ENCODE measurements around the gene MAST4. TPM values are rescaled to one million over a fixed set of nuclear protein-coding genes. Genes with fewer than 3 reads are reported as not detected.

MAST4 gene
- total RNA-seq, 1 donor from 2014 or later, result 22.3 TPM

- Mint-ChIP-seq H3K4me3 (ENCODE audit: unreplicated experiment) (no peak overlapping the region), H3K36me3 (ENCODE audit: low read depth, unreplicated experiment) (no peaks in the 10 kb centered on the region), H3K27me3 (ENCODE audit: low read depth, unreplicated experiment) (no peaks in the 10 kb centered on the region), H3K9me3 (ENCODE audit: unreplicated experiment) (no peaks in the 10 kb centered on the region), H3K4me1 (ENCODE audit: low read depth, unreplicated experiment) (peaks cover 8% of the 10 kb centered on the region), H3K27ac (ENCODE audit: unreplicated experiment) (no peak overlapping the region)
- Histone ChIP-seq H3K27ac (ENCODE audit: low read depth, low read length) (no peak overlapping the region), H3K4me3 (ENCODE audit: insufficient read depth, low read depth, low read length) (no peak overlapping the region), H3K27me3 (ENCODE audit: insufficient read depth, low read length) (no peaks in the 10 kb centered on the region), H3K9ac (ENCODE audit: low read length) (no peak overlapping the region), H3K36me3 (ENCODE audit: insufficient read depth, low read length) (no peaks in the 10 kb centered on the region), H3K9me3 (ENCODE audit: insufficient read depth, low read depth, low read length) (no peaks in the 10 kb centered on the region), H3K79me2 (ENCODE audit: insufficient read depth, low read length) (no peaks in the 10 kb centered on the region), H4K20me1 (ENCODE audit: insufficient read depth, low read length) (no peaks in the 10 kb centered on the region), H3K4me2 (ENCODE audit: low read length) (no peak overlapping the region), H3K4me1 (ENCODE audit: insufficient read depth, low read length) (no peaks in the 10 kb centered on the region), H2AFZ (ENCODE audit: low read depth, low read length) (no peak overlapping the region)
- no peak for TF ChIP-seq EZH2 (IDR thresholded peaks at IDR 0.05; ENCODE audit: insufficient read depth, low read length)
- TF ChIP-seq, protein P1, sequence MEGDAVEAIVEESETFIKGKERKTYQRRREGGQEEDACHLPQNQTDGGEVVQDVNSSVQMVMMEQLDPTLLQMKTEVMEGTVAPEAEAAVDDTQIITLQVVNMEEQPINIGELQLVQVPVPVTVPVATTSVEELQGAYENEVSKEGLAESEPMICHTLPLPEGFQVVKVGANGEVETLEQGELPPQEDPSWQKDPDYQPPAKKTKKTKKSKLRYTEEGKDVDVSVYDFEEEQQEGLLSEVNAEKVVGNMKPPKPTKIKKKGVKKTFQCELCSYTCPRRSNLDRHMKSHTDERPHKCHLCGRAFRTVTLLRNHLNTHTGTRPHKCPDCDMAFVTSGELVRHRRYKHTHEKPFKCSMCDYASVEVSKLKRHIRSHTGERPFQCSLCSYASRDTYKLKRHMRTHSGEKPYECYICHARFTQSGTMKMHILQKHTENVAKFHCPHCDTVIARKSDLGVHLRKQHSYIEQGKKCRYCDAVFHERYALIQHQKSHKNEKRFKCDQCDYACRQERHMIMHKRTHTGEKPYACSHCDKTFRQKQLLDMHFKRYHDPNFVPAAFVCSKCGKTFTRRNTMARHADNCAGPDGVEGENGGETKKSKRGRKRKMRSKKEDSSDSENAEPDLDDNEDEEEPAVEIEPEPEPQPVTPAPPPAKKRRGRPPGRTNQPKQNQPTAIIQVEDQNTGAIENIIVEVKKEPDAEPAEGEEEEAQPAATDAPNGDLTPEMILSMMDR (IDR thresholded peaks at IDR 0.05; ENCODE audit: insufficient read depth, low read depth, low read length), result no peak
- FAIRE-seq (no peak), DNase-seq (ENCODE audit: low read depth) (no peak)
Measured at GRCh38 chr5:66915531-66915930, 319.3 kb downstream of the MAST4 start.

DNA sequence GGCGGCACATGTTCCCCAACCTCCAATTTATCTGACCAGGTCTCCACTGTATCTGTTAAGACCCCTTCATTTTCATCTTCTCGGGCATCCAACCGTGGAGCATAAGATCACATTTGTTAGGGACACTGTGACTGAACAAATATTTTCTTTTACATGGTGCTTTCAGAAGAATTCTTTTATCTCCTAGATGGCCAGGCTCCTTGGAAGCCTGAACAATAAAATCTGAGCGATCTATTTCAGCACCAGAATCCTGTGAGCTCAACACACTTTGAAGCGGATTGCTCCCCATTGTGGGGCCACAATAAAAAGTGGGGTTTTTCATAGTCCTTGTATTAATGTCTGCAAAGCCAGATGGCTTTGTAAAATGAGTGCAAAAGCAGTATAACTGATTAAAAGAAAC, 326.7 kb downstream of the MAST4 start:
- Mint-ChIP-seq H3K4me1 (ENCODE audit: low read depth, unreplicated experiment) (no peaks in the 10 kb centered on the region), H3K27me3 (ENCODE audit: low read depth, unreplicated experiment) (no peaks in the 10 kb centered on the region), H3K36me3 (ENCODE audit: low read depth, unreplicated experiment) (no peaks in the 10 kb centered on the region), H3K9me3 (ENCODE audit: unreplicated experiment) (no peaks in the 10 kb centered on the region), H3K27ac (ENCODE audit: unreplicated experiment) (no peak overlapping the region), H3K4me3 (ENCODE audit: unreplicated experiment) (no peak overlapping the region)
- H3K27me3 ChIP-seq (ENCODE audit: insufficient read depth, low read length), result no peaks in the 10 kb centered on the region
- H3K9ac ChIP-seq (ENCODE audit: low read length), result no peak overlapping the region
- H3K27ac ChIP-seq (ENCODE audit: low read depth, low read length), result no peak overlapping the region
- H3K79me2 ChIP-seq (ENCODE audit: insufficient read depth, low read length), result no peaks in the 10 kb centered on the region
- no peaks in the 10 kb centered on the region for H3K4me1 ChIP-seq (ENCODE audit: insufficient read depth, low read length)
- no peaks in the 10 kb centered on the region for H3K36me3 ChIP-seq (ENCODE audit: insufficient read depth, low read length)
- FAIRE-seq (no peak), DNase-seq (ENCODE audit: low read depth) (no peak)
- H4K20me1 ChIP-seq (ENCODE audit: insufficient read depth, low read length), result no peaks in the 10 kb centered on the region
- TF ChIP-seq, protein P1 (IDR thresholded peaks at IDR 0.05; ENCODE audit: insufficient read depth, low read depth, low read length), result no peak
- no peak for TF ChIP-seq EZH2 (IDR thresholded peaks at IDR 0.05; ENCODE audit: insufficient read depth, low read length)
- no peaks in the 10 kb centered on the region for H3K9me3 ChIP-seq (ENCODE audit: insufficient read depth, low read depth, low read length)
- H2AFZ ChIP-seq (ENCODE audit: low read depth, low read length), result no peak overlapping the region
- no peak overlapping the region for H3K4me2 ChIP-seq (ENCODE audit: low read length)
- no peak overlapping the region for H3K4me3 ChIP-seq (ENCODE audit: insufficient read depth, low read depth, low read length)

DNA sequence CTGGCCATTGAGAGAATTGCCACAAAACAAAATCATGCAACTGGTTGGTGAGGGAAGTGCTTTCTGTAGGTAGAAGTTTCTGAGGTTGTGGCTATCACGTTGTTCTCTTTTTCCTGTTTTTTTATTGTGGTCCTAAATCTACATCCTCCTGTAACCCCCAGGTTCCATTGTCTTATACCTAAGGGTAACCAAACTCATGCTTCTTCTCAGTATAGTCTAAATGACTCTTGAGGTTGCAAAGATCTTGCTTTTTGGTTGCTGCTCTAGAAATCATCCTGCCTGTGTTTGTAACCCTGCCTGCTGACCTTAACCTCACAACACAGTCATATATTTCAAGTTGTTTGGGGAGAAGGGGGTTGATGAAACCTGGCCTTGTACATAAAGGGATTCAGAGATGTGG, 327.3 kb downstream of the MAST4 start:
- Mint-ChIP-seq H3K4me3 (ENCODE audit: unreplicated experiment) (no peak overlapping the region), H3K36me3 (ENCODE audit: low read depth, unreplicated experiment) (no peaks in the 10 kb centered on the region), H3K27ac (ENCODE audit: unreplicated experiment) (no peak overlapping the region), H3K4me1 (ENCODE audit: low read depth, unreplicated experiment) (no peaks in the 10 kb centered on the region), H3K27me3 (ENCODE audit: low read depth, unreplicated experiment) (no peaks in the 10 kb centered on the region), H3K9me3 (ENCODE audit: unreplicated experiment) (no peaks in the 10 kb centered on the region)
- no peak for DNase-seq (ENCODE audit: low read depth)
- no peaks in the 10 kb centered on the region for H3K27me3 ChIP-seq (ENCODE audit: insufficient read depth, low read length)
- no peak for FAIRE-seq
- H2AFZ ChIP-seq (ENCODE audit: low read depth, low read length), result no peak overlapping the region
- no peaks in the 10 kb centered on the region for H3K36me3 ChIP-seq (ENCODE audit: insufficient read depth, low read length)
- H3K9ac ChIP-seq (ENCODE audit: low read length), result no peak overlapping the region
- TF ChIP-seq, protein P1 (IDR thresholded peaks at IDR 0.05; ENCODE audit: insufficient read depth, low read depth, low read length), result no peak
- no peak for TF ChIP-seq EZH2 (IDR thresholded peaks at IDR 0.05; ENCODE audit: insufficient read depth, low read length)
- no peaks in the 10 kb centered on the region for H3K9me3 ChIP-seq (ENCODE audit: insufficient read depth, low read depth, low read length)
- no peak overlapping the region for H3K4me2 ChIP-seq (ENCODE audit: low read length)
- no peaks in the 10 kb centered on the region for H3K79me2 ChIP-seq (ENCODE audit: insufficient read depth, low read length)
- H3K27ac ChIP-seq (ENCODE audit: low read depth, low read length), result no peak overlapping the region
- no peak overlapping the region for H3K4me3 ChIP-seq (ENCODE audit: insufficient read depth, low read depth, low read length)
- no peaks in the 10 kb centered on the region for H3K4me1 ChIP-seq (ENCODE audit: insufficient read depth, low read length)
- no peaks in the 10 kb centered on the region for H4K20me1 ChIP-seq (ENCODE audit: insufficient read depth, low read length)
